Heart left ventricle (tissue), 13 donors: ENCODE results near the gene ERBB3.

Experiments used
- POLR2A ChIP-seq, 2 donors: fragments of 450-650 bp; IDR thresholded peaks; one replicate each; pipeline ENCODE4 v1.6.1; 2017; ENCODE audit warnings: antibody characterized with exemption in 2 of 2, mild to moderate bottlenecking in 2 of 2, moderate library complexity in 2 of 2
- TF ChIP-seq, protein P1 (sequence below), 12 donors: fragments of 200-600 bp; sonication (generic) in 4 of 12; IDR thresholded peaks; one replicate each; pipeline versions ENCODE4 v1.5.0 to v1.8.0; 2018 to 2022; ENCODE audit warnings: antibody characterized with exemption in 12 of 12, mild to moderate bottlenecking in 5 of 12
- donor health status: ischemic (EF 13 %, LVEDD 7.1; RV severe dilation, severe dysfunction).
- donor health status: DM: no; HTN: yes; CAD: no.
- donor health status: DM: no; HTN: no; CAD: no.
- donor health status: ischemic (EF 25% LVEDD 6.9; RV normal size, moderate dysfunction).
- donor health status: ischemic (EF 25% LVEDD 5.7; RV mildly dilated, moderate dysfunction).
- donor health status: ischemic (EF 35%, LVEDD 5.7; RV mildly dilated, moderate dysfunction).
- donor health status: nonischemic (EF 11% LVEDD 7.7; RV severe dilation, severe dysfunction).
- donor health status: DM: yes; HTN: yes; CAD: no.
- donor health status: PGD.
- donor health status: ischemic (EF 29% LVEDD 5.4; RV normal size, mild dysfunction).
- donor health status: nonischemic (EF 23%, LVEDD 6.1; RV moderate dilation, normal function).

DNA sequence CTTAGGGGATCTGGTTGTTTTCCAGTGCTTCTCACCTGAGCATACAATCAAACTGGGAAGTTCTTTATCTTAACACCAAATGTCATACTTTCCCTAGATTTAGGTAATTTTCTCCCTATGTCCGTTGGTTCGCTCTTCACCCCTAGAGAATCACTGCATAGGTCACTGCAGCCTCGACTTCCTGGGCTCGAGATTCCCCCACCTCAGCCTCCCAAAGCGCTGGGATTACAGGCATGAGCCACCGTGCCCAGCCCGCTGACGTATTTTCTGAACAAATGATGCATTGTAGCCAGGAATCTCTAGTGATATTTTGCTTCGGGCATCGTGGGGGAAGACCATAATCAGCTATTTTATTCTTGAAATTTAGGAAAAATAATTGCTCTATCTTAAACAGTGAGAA lies 35.4 kb downstream of the ERBB3 start:
- no peak for TF ChIP-seq POLR2A (IDR thresholded peaks at IDR 0.05)
- TF ChIP-seq, protein P1, sequence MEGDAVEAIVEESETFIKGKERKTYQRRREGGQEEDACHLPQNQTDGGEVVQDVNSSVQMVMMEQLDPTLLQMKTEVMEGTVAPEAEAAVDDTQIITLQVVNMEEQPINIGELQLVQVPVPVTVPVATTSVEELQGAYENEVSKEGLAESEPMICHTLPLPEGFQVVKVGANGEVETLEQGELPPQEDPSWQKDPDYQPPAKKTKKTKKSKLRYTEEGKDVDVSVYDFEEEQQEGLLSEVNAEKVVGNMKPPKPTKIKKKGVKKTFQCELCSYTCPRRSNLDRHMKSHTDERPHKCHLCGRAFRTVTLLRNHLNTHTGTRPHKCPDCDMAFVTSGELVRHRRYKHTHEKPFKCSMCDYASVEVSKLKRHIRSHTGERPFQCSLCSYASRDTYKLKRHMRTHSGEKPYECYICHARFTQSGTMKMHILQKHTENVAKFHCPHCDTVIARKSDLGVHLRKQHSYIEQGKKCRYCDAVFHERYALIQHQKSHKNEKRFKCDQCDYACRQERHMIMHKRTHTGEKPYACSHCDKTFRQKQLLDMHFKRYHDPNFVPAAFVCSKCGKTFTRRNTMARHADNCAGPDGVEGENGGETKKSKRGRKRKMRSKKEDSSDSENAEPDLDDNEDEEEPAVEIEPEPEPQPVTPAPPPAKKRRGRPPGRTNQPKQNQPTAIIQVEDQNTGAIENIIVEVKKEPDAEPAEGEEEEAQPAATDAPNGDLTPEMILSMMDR (IDR thresholded peaks at IDR 0.05), result no peak
